ENCODE results near the gene NRL. TPM values are rescaled to one million over a fixed set of nuclear protein-coding genes. Genes with fewer than 3 reads are reported as not detected.
"Not testable (repeated sequence)": the region's sequence is repeated elsewhere in the genome, so short reads cannot be mapped to it uniquely, and the experiment has no call there.

NRL gene
- total RNA-seq, 1 experiment from 2014 or later, result 1.4 TPM

DNA sequence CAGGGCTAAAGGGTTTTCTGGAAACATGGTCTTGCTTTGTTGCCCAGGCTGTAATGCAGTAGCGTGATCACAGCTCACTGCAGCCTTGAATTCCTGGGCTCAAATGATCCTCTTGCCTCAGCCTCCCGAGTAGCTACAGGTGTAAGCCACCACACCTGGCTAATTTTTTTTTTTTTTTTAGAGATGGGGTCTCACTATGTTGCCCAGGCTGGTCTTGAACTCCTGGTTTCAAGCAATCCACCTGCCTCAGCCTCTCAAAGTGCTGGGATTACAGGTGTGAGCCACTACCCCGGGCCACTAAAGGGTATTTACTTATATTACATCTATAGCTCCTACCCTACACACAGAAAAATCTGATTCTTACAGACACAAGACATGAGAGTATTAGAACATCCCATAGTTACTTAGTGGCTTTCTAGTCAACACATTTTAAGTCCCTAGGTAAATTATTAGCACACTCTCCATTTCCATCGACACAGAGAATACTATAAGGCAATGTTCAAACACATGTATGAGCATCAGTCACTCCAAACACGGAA lies 6.3 kb downstream of the NRL start:
- Histone ChIP-seq H3K36me3 (0 out of 2 replicates have a peak, but pooled peaks cover 2% of the 10 kb centered on the region), H3K4me1 (replicated peaks) (no peaks in the 10 kb centered on the region)
- no peak for DNase-seq (ENCODE audit: low read depth in 1 of 2, low spot score in 2 of 2)

DNA sequence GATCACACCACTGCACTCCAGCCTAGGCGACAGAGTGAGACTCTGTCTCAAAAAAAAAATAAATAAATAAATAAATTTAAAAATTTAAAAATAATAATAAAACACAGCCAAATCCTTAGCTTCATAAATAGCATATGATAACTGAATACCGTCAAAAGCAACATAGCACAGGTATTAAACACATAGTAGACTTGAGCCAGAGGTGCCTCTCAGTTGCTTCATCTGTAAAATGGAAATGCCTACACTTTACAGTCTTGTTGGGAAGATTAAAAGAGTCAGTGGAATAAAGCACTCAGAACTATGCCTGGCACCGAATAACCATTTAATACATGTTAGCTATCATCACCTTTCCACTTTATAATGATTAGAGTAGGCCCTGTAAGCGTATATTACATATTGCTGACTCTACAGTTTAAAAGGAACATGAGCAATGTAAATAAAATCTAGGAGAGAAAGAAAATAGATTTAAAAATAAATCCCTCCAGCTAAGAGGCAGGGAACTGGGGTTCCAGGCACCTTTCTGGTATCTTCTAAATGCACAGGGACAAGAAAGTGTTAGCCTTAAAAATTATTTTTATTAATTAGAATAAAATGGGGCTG lies 8.0 kb downstream of the NRL start:
- Histone ChIP-seq H3K27ac (no peak overlapping the region), H3K27me3 (replicated peaks) (no peaks in the 10 kb centered on the region), H3K4me1 (replicated peaks) (no peaks in the 10 kb centered on the region), H3K9me3 (replicated peaks) (no peaks in the 10 kb centered on the region), H3K4me3 (no peak overlapping the region), H3K36me3 (0 out of 2 replicates have a peak, but pooled peaks cover 2% of the 10 kb centered on the region)
- DNase-seq (ENCODE audit: low read depth in 1 of 2, low spot score in 2 of 2), result no peak

More for the DNA sequence above, 6.3 kb downstream of the NRL start:
- Histone ChIP-seq H3K9me3 (replicated peaks) (no peaks in the 10 kb centered on the region), H3K4me3 (no peak overlapping the region), H3K27me3 (replicated peaks) (no peaks in the 10 kb centered on the region), H3K27ac (no peak overlapping the region)

DNA sequence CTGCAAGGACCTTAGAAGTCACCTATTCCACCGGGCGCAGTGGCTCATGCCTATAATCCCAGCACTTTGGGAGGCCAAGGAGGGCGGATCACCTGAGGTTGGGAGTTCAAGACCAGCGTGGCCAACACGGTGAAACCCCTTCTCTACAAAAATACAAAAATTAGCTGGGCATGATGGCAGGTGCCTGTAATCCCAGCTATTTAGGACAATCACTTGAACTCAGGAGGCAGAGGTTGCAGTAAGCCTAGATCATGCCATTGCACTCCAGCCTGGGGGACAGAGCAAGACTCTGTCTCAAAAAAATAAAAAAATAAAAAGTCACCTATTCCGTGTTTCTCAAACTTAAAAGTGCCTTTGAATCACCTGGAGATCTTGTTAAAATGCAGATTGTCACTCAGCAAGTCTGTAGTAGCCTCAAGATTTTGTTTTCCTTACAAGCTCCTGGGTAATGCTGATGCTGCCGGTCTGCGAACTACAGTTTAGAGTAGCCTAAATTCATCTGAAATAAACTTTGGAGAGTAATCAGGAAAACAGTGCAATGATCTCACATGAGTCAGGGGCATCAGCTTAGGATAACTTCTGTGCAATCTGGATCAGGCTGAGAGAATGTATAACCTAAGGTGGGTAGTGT lies 9.0 kb downstream of the NRL start:
- H3K4me1 ChIP-seq (replicated peaks); H3K36me3 ChIP-seq; H3K27me3 ChIP-seq (replicated peaks); H3K4me3 ChIP-seq; H3K27ac ChIP-seq; DNase-seq (ENCODE audit: low read depth in 1 of 2, low spot score in 2 of 2); H3K9me3 ChIP-seq (replicated peaks): not testable (repeated sequence)

DNA sequence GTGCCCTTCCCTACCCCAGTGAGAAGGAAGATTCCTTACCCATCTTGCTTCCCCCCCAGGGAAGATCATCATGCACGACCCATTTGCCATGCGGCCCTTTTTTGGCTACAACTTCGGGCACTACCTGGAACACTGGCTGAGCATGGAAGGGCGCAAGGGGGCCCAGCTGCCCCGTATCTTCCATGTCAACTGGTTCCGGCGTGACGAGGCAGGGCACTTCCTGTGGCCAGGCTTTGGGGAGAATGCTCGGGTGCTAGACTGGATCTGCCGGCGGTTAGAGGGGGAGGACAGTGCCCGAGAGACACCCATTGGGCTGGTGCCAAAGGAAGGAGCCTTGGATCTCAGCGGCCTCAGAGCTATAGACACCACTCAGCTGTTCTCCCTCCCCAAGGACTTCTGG lies 11.3 kb downstream of the NRL start:
- no peak for DNase-seq (ENCODE audit: low read depth in 1 of 2, low spot score in 2 of 2)
- no peaks in the 10 kb centered on the region for H3K4me1 ChIP-seq (replicated peaks)
- H3K27ac ChIP-seq, result no peak overlapping the region
- H3K4me3 ChIP-seq, result no peak overlapping the region
- H3K36me3 ChIP-seq, result 0 out of 2 replicates have a peak, but pooled peaks cover 2% of the 10 kb centered on the region
- H3K9me3 ChIP-seq (replicated peaks), result no peaks in the 10 kb centered on the region
- no peaks in the 10 kb centered on the region for H3K27me3 ChIP-seq (replicated peaks)

DNA sequence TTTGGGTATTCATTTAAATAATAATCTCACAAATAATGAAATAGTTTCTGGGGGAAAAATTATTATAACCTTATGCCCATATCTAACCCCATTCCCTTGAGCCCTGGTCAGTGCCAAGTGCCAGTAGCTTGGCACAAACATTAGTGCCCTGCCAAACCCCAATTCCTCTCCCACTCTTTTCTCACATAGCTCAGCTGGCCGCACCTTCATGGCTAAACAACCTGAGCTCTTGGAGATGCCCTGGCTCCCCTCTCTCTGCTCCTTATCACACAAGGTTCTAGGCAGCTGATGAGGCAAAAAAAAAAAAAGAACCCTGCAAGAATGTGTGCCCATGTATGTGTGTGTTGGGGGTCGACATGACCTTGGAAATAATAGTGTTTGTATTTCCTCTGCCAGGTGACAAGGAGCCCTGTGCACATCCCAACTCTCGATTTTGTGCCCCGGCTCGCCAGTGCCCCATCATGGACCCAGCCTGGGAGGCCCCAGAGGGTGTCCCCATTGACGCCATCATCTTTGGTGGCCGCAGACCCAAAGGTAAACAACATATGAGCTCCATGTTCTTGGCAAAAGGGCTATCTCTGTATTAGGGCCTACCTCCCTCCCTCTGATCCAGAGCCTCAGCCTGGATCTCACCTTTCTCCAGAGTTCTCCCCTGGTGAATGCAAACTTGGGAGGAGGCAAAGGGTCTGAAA lies 12.2 kb downstream of the NRL start:
- Histone ChIP-seq H3K27ac (no peak overlapping the region), H3K36me3 (0 out of 2 replicates have a peak, but pooled peaks cover 2% of the 10 kb centered on the region), H3K4me3 (no peak overlapping the region), H3K9me3 (replicated peaks) (no peaks in the 10 kb centered on the region), H3K4me1 (replicated peaks) (no peaks in the 10 kb centered on the region), H3K27me3 (replicated peaks) (no peaks in the 10 kb centered on the region)
- no peak for DNase-seq (ENCODE audit: low read depth in 1 of 2, low spot score in 2 of 2)

DNA sequence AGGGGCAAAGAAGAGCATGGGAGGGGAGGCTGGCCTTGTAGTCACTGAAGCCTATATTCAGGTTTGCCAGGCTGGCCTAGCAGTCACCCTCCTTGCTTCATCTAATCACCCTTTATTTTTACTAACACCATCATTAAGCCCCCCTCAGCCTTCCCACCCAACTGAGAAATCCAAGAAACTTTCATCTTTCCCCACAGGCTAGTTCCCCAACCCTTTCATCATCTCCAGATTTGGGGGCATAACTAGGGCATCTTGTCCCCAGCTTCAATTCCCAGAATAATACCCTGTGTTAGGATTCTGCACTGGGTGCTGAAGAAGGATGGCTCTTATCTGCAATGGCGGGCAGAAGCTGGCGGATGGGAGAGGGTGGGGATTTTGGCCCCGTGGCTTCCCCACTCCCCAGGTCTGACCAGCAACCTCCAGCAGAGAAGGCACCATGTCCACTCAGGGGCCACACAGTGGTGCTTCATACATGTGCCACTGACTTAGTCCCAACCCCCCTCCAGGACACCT lies 13.7 kb downstream of the NRL start:
- Histone ChIP-seq H3K9me3 (replicated peaks) (no peaks in the 10 kb centered on the region), H3K27ac (no peak overlapping the region), H3K36me3 (0 out of 2 replicates have a peak, but pooled peaks cover 2% of the 10 kb centered on the region), H3K4me1 (replicated peaks) (no peaks in the 10 kb centered on the region), H3K27me3 (replicated peaks) (no peaks in the 10 kb centered on the region), H3K4me3 (no peak overlapping the region)
- no peak for DNase-seq (ENCODE audit: low read depth in 1 of 2, low spot score in 2 of 2)

DNA sequence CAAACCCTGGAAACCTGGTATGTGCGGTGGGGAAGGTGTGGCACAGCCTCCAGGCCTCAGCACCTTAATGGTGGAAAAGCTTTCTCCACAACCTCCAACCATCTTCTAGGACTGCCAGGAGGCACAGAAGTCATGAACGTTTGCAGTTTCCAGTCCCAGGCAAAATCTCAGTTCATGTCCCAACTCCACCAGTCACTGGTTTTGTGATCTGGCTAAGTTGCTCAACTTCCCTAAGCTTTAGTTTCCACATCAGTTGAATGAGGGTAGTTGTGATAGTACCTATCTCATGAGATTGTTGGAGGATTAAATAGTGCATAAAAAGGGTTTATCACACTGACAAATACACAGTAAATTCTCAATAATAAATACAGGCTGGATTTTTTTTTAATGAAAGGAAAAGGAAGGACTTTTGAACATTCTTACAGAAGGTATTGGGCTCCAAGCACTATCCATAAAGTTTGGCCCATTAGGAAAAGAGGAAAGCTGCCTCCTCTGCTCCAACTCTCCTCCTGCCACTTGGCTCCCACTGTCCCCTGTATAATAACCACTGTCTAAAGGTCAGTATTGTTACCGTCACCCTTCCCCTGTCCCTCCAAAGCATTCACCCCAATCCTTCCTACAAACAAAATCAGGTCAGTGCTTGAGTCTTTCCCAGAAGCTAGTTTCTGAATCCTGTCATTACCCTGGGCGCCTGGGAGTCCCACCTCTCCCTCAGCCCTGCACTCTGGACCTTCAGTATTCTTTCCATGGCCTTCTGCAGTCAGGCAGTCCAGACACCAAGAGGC lies 14.4 kb downstream of the NRL start:
- H3K9me3 ChIP-seq (replicated peaks), result no peaks in the 10 kb centered on the region
- no peaks in the 10 kb centered on the region for H3K27me3 ChIP-seq (replicated peaks)
- H3K27ac ChIP-seq, result no peak overlapping the region
- H3K4me1 ChIP-seq (replicated peaks), result peaks cover 4% of the 10 kb centered on the region
- H3K4me3 ChIP-seq, result no peak overlapping the region
- DNase-seq (ENCODE audit: low read depth in 1 of 2, low spot score in 2 of 2), result no peak
- 0 out of 2 replicates have a peak, but pooled peaks cover 2% of the 10 kb centered on the region for H3K36me3 ChIP-seq

DNA sequence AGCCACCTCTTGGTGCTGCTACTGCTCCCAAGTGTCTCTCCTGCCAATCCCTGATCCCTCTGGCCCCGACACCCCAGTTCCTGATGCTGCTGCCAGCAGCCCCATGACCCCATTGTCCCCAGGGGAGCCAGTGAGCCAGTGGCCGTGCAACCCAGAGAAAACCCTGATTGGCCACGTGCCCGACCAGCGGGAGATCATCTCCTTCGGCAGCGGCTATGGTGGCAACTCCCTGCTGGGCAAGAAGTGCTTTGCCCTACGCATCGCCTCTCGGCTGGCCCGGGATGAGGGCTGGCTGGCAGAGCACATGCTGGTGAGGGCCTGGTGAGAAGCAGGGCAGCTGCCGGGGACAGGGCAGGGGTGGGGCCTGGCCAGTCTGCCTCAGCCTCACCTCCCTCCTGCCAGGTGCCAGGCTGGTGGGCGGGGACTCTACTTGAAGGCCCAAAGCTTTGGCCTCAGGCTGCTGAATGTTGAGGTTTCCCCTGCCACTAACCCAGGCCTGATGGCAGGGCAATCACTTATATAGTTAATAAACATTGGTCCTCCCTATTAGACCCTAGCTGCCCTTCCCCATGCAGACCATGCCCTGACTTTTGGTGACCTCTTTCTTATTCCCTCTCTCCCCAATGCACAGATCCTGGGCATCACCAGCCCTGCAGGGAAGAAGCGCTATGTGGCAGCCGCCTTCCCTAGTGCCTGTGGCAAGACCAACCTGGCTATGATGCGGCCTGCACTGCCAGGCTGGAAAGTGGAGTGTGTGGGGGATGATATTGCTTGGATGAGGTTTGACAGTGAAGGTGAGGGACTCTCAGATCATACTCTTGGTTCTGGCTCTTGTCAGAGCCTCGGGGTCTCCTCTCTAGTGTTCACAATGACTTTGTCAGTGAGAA lies 15.6 kb downstream of the NRL start:
- no peak overlapping the region for H3K4me3 ChIP-seq
- 0 out of 2 replicates have a peak, but pooled peaks cover 2% of the 10 kb centered on the region for H3K36me3 ChIP-seq
- H3K27ac ChIP-seq, result no peak overlapping the region
- 0 out of 2 replicates have a peak, but pooled peaks cover 2% of the 10 kb centered on the region for H3K9me3 ChIP-seq (replicated peaks)
- H3K27me3 ChIP-seq (replicated peaks), result no peaks in the 10 kb centered on the region
- DNase-seq (ENCODE audit: low read depth in 1 of 2, low spot score in 2 of 2), result no peak
- H3K4me1 ChIP-seq (replicated peaks), result peaks cover 16% of the 10 kb centered on the region

DNA sequence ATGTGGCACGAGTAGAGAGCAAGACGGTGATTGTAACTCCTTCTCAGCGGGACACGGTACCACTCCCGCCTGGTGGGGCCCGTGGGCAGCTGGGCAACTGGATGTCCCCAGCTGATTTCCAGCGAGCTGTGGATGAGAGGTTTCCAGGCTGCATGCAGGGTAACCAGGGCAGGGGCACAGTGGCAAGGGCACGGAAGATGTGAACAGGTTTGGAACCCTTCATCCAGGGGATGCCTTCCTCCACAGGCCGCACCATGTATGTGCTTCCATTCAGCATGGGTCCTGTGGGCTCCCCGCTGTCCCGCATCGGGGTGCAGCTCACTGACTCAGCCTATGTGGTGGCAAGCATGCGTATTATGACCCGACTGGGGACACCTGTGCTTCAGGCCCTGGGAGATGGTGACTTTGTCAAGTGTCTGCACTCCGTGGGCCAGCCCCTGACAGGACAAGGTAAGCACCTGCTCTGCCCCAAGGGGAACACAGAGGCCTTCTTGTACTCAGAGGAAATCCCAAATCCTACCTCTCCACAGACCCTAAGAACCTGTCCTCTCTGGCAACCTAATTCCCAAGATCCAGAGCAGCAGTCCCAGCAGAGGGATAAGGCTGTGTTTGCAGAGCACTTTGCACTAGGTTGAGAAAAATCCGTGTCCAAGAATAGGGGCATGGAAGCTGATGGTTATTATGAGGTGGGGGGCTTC lies 16.4 kb downstream of the NRL start:
- DNase-seq (ENCODE audit: low read depth in 1 of 2, low spot score in 2 of 2), result no peak
- H3K9me3 ChIP-seq (replicated peaks), result 0 out of 2 replicates have a peak, but pooled peaks cover 2% of the 10 kb centered on the region
- H3K36me3 ChIP-seq, result no peaks in the 10 kb centered on the region
- no peaks in the 10 kb centered on the region for H3K27me3 ChIP-seq (replicated peaks)
- no peak overlapping the region for H3K4me3 ChIP-seq
- peaks cover 20% of the 10 kb centered on the region for H3K4me1 ChIP-seq (replicated peaks)
- H3K27ac ChIP-seq, result no peak overlapping the region

DNA sequence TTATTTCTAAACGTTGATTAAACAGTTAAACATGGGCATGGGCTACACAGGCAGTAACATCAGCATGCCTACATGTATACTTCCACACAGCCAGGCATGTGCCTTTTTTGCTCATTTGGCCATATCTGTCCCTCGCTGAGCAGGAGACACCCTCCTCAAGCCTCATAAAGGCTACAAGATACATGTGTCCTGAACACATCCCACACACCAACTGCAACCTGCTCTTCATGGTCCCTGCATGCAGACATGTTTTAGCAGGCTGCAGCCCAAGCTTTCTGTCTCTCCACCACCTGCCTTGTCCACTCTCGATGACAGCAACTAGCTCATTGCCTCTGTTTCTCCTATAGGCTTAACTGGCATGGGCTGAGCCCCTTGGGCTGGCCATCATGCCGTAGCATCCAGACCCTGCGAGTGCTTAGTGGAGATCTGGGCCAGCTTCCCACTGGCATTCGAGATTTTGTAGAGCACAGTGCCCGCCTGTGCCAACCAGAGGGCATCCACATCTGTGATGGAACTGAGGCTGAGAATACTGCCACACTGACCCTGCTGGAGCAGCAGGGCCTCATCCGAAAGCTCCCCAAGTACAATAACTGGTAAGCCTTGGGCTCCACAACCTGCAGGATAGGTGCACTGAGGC lies 18.1 kb downstream of the NRL start:
- H3K4me1 ChIP-seq (replicated peaks), result peaks cover 20% of the 10 kb centered on the region
- no peaks in the 10 kb centered on the region for H3K27me3 ChIP-seq (replicated peaks)
- no peak overlapping the region for H3K27ac ChIP-seq
- H3K9me3 ChIP-seq (replicated peaks), result 0 out of 2 replicates have a peak, but pooled peaks cover 2% of the 10 kb centered on the region
- H3K4me3 ChIP-seq, result no peak overlapping the region
- DNase-seq (ENCODE audit: low read depth in 1 of 2, low spot score in 2 of 2), result no peak
- no peaks in the 10 kb centered on the region for H3K36me3 ChIP-seq

DNA sequence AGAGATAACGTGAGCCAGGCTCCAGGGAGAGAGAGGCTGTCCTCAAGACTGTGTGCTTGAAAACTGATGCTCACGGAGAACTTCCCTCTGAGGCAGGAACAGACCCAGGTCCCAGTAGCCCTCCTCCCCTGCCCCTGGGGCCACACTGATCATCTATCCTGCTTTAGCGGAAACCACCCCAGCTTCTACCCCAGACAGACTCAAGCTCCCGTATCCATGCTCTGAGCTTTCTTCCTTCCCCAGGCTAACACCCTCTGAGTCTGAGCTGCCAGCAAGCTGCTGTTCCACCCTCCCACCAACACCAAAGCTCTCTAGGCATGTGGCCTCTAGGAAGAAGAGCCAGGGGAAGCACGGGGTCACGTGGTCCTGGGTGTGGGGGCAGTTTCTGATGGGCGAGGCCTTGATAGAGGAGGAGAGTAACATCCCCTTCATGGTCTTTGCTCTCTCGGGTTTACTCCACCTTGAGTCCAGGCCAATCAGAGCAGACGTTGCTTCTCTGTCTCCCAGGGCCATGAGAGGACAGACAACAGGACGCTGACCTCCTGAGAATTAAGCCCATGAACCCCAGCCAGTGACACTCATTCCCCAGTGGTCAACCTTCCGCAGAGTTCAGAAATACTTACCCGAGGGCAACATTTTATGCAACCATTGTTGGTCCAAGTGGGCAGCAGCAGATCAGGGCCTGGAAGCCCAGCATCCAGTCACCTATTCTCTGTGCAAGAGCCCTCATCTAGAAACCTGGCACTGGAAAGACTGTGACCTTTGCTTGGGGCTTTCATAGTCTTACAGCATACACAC lies 19.3 kb downstream of the NRL start:
- Histone ChIP-seq H3K9me3 (replicated peaks) (0 out of 2 replicates have a peak, but pooled peaks cover 2% of the 10 kb centered on the region), H3K4me1 (replicated peaks) (peaks cover 20% of the 10 kb centered on the region), H3K4me3 (peak overlapping the region; percentile 85), H3K27me3 (replicated peaks) (no peaks in the 10 kb centered on the region), H3K36me3 (no peaks in the 10 kb centered on the region), H3K27ac (no peak overlapping the region)
- peak in 1 of 2 experiments; percentile 30 for DNase-seq (ENCODE audit: low read depth in 1 of 2, low spot score in 2 of 2)
